ENCODE measurements around the gene CEP72.
"Not testable (repeated sequence)": the region's sequence is repeated elsewhere in the genome, so short reads cannot be mapped to it uniquely, and the experiment has no call there.

Gene CEP72

GRCh38 chr5:573976-574375 lies 38.2 kb upstream of the CEP72 start:
- no peak for DNase-seq (ENCODE audit: low read depth in 2 of 2)
- TF ChIP-seq, protein P1, sequence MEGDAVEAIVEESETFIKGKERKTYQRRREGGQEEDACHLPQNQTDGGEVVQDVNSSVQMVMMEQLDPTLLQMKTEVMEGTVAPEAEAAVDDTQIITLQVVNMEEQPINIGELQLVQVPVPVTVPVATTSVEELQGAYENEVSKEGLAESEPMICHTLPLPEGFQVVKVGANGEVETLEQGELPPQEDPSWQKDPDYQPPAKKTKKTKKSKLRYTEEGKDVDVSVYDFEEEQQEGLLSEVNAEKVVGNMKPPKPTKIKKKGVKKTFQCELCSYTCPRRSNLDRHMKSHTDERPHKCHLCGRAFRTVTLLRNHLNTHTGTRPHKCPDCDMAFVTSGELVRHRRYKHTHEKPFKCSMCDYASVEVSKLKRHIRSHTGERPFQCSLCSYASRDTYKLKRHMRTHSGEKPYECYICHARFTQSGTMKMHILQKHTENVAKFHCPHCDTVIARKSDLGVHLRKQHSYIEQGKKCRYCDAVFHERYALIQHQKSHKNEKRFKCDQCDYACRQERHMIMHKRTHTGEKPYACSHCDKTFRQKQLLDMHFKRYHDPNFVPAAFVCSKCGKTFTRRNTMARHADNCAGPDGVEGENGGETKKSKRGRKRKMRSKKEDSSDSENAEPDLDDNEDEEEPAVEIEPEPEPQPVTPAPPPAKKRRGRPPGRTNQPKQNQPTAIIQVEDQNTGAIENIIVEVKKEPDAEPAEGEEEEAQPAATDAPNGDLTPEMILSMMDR (IDR thresholded peaks at IDR 0.05; ENCODE audit: low read depth, low read length) = no peak
- H3K4me3 ChIP-seq (replicated peaks in 1 of 2; ENCODE audit: low read depth in 2 of 2, low read length in 2 of 2) = no peak overlapping the region

GRCh38 chr5:574906-575305 lies 37.2 kb upstream of the CEP72 start:
- no peak for DNase-seq (ENCODE audit: low read depth in 2 of 2)
- TF ChIP-seq, protein P1 (IDR thresholded peaks at IDR 0.05; ENCODE audit: low read depth, low read length) = no peak
- no peak overlapping the region for H3K4me3 ChIP-seq (replicated peaks in 1 of 2; ENCODE audit: low read depth in 2 of 2, low read length in 2 of 2)

DNA sequence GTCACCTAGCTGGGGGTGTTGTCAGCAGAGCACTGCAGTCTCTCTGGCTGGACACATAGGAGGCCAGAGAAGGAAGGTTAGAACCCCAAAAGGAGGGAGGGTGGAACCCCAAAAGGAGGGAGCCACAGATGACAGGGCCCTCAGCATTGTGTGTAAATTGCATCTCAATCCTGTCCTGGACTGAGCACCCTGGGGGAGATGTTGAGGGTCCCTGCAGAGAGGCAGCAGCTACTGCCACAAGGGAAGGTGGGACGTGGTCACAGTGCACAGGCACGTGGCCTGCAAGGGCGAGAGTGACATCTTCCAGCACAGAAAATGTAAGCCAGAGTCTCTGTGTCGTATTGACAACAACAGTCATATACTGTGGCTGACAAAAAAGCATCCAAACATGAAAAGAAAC lies 36.5 kb upstream of the CEP72 start:
- TF ChIP-seq, protein P1 (IDR thresholded peaks at IDR 0.05; ENCODE audit: low read depth, low read length) = no peak
- no peak for DNase-seq (ENCODE audit: low read depth in 2 of 2)
- no peak overlapping the region for H3K4me3 ChIP-seq (replicated peaks in 1 of 2; ENCODE audit: low read depth in 2 of 2, low read length in 2 of 2)

DNA sequence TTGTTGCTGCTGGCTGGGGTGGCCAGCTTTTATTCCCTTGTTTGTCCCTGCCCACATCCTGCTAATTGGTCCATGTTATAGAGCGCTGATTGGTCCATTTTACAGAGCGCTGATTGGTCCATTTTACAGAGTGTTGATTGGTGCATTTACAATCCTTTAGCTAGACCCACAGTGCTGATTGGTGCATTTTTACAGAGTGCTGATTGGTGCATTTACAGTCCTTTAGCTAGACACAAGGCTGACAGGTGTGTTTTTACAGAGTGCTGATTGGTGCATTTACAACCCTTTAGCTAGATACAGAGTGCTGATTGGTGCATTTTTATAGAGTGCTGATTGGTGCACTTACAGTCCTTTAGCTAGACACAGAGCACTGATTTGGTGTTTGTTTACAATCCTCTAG lies 34.9 kb upstream of the CEP72 start:
- not testable (repeated sequence) for H3K4me3 ChIP-seq (replicated peaks in 1 of 2; ENCODE audit: low read depth in 2 of 2, low read length in 2 of 2); DNase-seq (ENCODE audit: low read depth in 2 of 2)

- TF ChIP-seq, protein P1 (IDR thresholded peaks at IDR 0.05; ENCODE audit: low read depth, low read length) = no peak
- H3K4me3 ChIP-seq (replicated peaks in 1 of 2; ENCODE audit: low read depth in 2 of 2, low read length in 2 of 2) = no peak overlapping the region
- DNase-seq (ENCODE audit: low read depth in 2 of 2) = no peak
Measured at GRCh38 chr5:577800-578199, 34.3 kb upstream of the CEP72 start.

- H3K4me3 ChIP-seq (replicated peaks in 1 of 2; ENCODE audit: low read depth in 2 of 2, low read length in 2 of 2) = no peak overlapping the region
- TF ChIP-seq, protein P1 (IDR thresholded peaks at IDR 0.05; ENCODE audit: low read depth, low read length) = no peak
- no peak for DNase-seq (ENCODE audit: low read depth in 2 of 2)
Measured at GRCh38 chr5:579211-579610, 32.9 kb upstream of the CEP72 start.

DNA sequence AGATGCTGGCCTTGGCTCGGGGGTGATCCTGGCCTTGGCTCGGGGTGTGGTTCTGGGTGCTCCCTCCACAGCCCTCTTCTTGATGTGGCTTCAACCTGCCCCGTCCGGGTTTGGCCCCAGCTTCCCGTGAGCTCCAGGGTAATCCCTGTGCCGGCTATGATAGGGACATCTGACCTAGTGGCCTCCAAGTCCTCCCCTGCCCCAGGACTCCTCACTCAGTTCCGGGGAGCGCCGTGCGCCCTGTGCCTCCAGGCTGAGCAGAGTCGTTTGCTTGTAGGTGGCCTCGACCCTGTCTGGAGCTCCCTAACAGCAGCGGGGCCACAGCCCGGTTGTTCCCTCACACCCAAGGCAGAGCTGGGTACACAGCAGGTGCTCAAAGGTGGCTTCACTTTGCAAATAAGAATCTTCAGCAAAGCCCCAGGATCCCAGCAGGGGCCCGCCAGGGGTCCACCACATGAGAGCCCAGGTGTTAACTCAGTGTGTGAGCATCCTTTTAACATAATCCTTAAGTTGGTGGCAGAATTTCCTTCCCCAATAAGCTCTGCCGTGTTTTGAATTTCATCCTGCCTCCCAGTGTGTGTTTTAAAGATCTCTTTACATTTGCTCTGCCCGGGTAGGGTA lies 32.3 kb upstream of the CEP72 start:
- DNase-seq (ENCODE audit: low read depth in 2 of 2) = no peak
- TF ChIP-seq, protein P1 (IDR thresholded peaks at IDR 0.05; ENCODE audit: low read depth, low read length) = no peak
- no peak overlapping the region for H3K4me3 ChIP-seq (replicated peaks in 1 of 2; ENCODE audit: low read depth in 2 of 2, low read length in 2 of 2)

Measured in cardiac fibroblast (primary cell).